ENCODE measurements around the gene PPFIA3. TPM values are rescaled to one million over a fixed set of nuclear protein-coding genes. Genes with fewer than 3 reads are reported as not detected.

PPFIA3 gene
- total RNA-seq, 1 experiment from 2014 or later, result 8.3 TPM

GRCh38 chr19:49194408-49194807 lies 75.1 kb downstream of the PPFIA3 start:
- H3K9me3 ChIP-seq (ENCODE audit: insufficient read depth, low read depth), result no peaks in the 10 kb centered on the region
- H4K20me1 ChIP-seq (ENCODE audit: insufficient read depth), result no peaks in the 10 kb centered on the region
- no peaks in the 10 kb centered on the region for H3K9me2 ChIP-seq (ENCODE audit: insufficient read depth)
- no peaks in the 10 kb centered on the region for H3K79me2 ChIP-seq (ENCODE audit: low read depth)
- H3K4me1 ChIP-seq (replicated peaks; ENCODE audit: insufficient read depth), result peaks cover 15% of the 10 kb centered on the region; the same call in 1 of the 2 replicates
- no peak overlapping the region for H3K4me3 ChIP-seq
- intact Hi-C loops (cut with micrococcal nuclease; ENCODE audit: unreplicated experiment), result no loop called here
- H3K27me3 ChIP-seq (ENCODE audit: insufficient read depth, low read depth), result no peaks in the 10 kb centered on the region
- no peak overlapping the region for H3K4me2 ChIP-seq
- no peak for DNase-seq
- TF ChIP-seq EZH2 (IDR thresholded peaks at IDR 0.05; ENCODE audit: low read depth), result no peak
- TF ChIP-seq, protein P1, sequence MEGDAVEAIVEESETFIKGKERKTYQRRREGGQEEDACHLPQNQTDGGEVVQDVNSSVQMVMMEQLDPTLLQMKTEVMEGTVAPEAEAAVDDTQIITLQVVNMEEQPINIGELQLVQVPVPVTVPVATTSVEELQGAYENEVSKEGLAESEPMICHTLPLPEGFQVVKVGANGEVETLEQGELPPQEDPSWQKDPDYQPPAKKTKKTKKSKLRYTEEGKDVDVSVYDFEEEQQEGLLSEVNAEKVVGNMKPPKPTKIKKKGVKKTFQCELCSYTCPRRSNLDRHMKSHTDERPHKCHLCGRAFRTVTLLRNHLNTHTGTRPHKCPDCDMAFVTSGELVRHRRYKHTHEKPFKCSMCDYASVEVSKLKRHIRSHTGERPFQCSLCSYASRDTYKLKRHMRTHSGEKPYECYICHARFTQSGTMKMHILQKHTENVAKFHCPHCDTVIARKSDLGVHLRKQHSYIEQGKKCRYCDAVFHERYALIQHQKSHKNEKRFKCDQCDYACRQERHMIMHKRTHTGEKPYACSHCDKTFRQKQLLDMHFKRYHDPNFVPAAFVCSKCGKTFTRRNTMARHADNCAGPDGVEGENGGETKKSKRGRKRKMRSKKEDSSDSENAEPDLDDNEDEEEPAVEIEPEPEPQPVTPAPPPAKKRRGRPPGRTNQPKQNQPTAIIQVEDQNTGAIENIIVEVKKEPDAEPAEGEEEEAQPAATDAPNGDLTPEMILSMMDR (conservative IDR thresholded peaks at IDR 0.05), result no peak
- peaks cover 19% of the 10 kb centered on the region for H3F3A ChIP-seq (ENCODE audit: insufficient read depth, low read depth)
- no peak overlapping the region for H2AFZ ChIP-seq
- CTCF ChIA-PET, result no interaction called here
- no peak overlapping the region for H3K27ac ChIP-seq
- H3K36me3 ChIP-seq (ENCODE audit: low read depth), result 0 out of 2 replicates have a peak, but pooled peaks cover 7% of the 10 kb centered on the region
- POLR2A ChIA-PET (ENCODE audit: unreplicated experiment), result no interaction called here
- BruUV-seq (replicated peaks), result no TSS peak

DNA sequence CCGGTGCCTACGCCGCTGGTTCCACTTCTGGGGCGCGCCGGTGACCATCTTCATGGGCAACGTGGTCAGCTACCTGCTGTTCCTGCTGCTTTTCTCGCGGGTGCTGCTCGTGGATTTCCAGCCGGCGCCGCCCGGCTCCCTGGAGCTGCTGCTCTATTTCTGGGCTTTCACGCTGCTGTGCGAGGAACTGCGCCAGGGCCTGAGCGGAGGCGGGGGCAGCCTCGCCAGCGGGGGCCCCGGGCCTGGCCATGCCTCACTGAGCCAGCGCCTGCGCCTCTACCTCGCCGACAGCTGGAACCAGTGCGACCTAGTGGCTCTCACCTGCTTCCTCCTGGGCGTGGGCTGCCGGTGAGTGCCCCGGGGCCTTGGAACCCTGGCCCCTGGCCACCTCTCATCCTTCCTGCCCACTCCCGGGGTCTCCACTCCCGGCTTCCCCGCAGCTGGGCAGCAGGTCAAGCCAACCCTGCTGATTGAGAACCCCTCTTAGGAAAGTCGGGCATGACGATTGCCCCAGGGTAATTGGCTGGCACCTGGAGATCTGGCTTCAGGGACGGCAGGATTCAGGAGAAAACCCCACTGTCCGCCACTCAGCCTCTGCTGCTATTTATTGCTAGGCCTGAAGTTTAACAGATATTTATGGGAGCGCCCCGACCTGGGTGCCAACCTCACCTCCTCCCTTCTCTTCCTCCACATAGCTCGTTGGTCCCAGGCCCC lies 77.3 kb downstream of the PPFIA3 start:
- DNase-seq, result no peak
- Histone ChIP-seq H3K27ac (no peak overlapping the region), H4K20me1 (ENCODE audit: insufficient read depth) (no peaks in the 10 kb centered on the region), H3K4me3 (no peak overlapping the region), H3K9me2 (ENCODE audit: insufficient read depth) (no peaks in the 10 kb centered on the region), H3K36me3 (ENCODE audit: low read depth) (peaks cover 3% of the 10 kb centered on the region; the same call in 1 of the 2 replicates), H2AFZ (no peak overlapping the region), H3K4me1 (replicated peaks; ENCODE audit: insufficient read depth) (peaks cover 19% of the 10 kb centered on the region; the same call in 1 of the 2 replicates), H3K79me2 (ENCODE audit: low read depth) (no peaks in the 10 kb centered on the region), H3F3A (ENCODE audit: insufficient read depth, low read depth) (peaks cover 33% of the 10 kb centered on the region), H3K4me2 (no peak overlapping the region), H3K9me3 (ENCODE audit: insufficient read depth, low read depth) (no peaks in the 10 kb centered on the region), H3K27me3 (ENCODE audit: insufficient read depth, low read depth) (no peaks in the 10 kb centered on the region)
- CTCF ChIA-PET, result interaction anchor here (0.6 kb wide), 1 partner anchor 13 kb away, joined by 4 read pairs; no protein-coding TSS in a partner anchor
- BruUV-seq (replicated peaks), result no TSS peak
- intact Hi-C loops (cut with micrococcal nuclease; ENCODE audit: unreplicated experiment), result loop anchor here (5.0 kb wide), 1 partner anchor 99 kb away; no protein-coding TSS in a partner anchor
- POLR2A ChIA-PET (ENCODE audit: unreplicated experiment), result no interaction called here
- TF ChIP-seq, protein P1 (conservative IDR thresholded peaks at IDR 0.05), result no peak
- no peak for TF ChIP-seq EZH2 (IDR thresholded peaks at IDR 0.05; ENCODE audit: low read depth)

- Histone ChIP-seq H3K9me3 (ENCODE audit: insufficient read depth, low read depth) (no peaks in the 10 kb centered on the region), H3F3A (ENCODE audit: insufficient read depth, low read depth) (peaks cover 50% of the 10 kb centered on the region), H3K27me3 (ENCODE audit: insufficient read depth, low read depth) (no peaks in the 10 kb centered on the region), H3K4me2 (no peak overlapping the region), H3K9me2 (ENCODE audit: insufficient read depth) (no peaks in the 10 kb centered on the region), H2AFZ (no peak overlapping the region), H3K4me1 (replicated peaks; ENCODE audit: insufficient read depth) (peaks cover 38% of the 10 kb centered on the region), H3K36me3 (ENCODE audit: low read depth) (peaks cover 9% of the 10 kb centered on the region; the same call in 1 of the 2 replicates), H3K4me3 (no peak overlapping the region), H3K79me2 (ENCODE audit: low read depth) (no peaks in the 10 kb centered on the region), H4K20me1 (ENCODE audit: insufficient read depth) (no peaks in the 10 kb centered on the region), H3K27ac (no peak overlapping the region)
- BruUV-seq (replicated peaks), result no TSS peak
- no peak for DNase-seq
- ChIA-PET CTCF (no interaction called here), POLR2A (ENCODE audit: unreplicated experiment) (no interaction called here)
- TF ChIP-seq, protein P1 (conservative IDR thresholded peaks at IDR 0.05), result no peak
- no peak for TF ChIP-seq EZH2 (IDR thresholded peaks at IDR 0.05; ENCODE audit: low read depth)
- intact Hi-C loops (cut with micrococcal nuclease; ENCODE audit: unreplicated experiment), result no loop called here
Measured at GRCh38 chr19:49200238-49200862, 81.0 kb downstream of the PPFIA3 start.

Other genes with a start within 250 kb of the PPFIA3 start
- 49.5 and 53.6 TPM in 2 replicates for gene PPP1R15A, start 247.1 kb upstream of the PPFIA3 start, total RNA-seq (2021)
- not detected in 2 replicates for gene TULP2, start 220.8 kb upstream of the PPFIA3 start, total RNA-seq (2021)
- gene NUCB1, start 219.2 kb upstream of the PPFIA3 start, total RNA-seq (2021), result 185 and 216 TPM in 2 replicates
- 2.0 and 2.4 TPM in 2 replicates for gene DHDH, start 185.8 kb upstream of the PPFIA3 start, total RNA-seq (2021)
- gene BAX, start 164.7 kb upstream of the PPFIA3 start, total RNA-seq (2021), result 140 and 198 TPM in 2 replicates
- gene FTL, start 154.2 kb upstream of the PPFIA3 start, total RNA-seq (2021), result 3,402 and 3,822 TPM in 2 replicates
- 47.5 and 54.2 TPM in 2 replicates for gene GYS1, start 126.2 kb upstream of the PPFIA3 start, total RNA-seq (2021)
- gene RUVBL2, start 125.7 kb upstream of the PPFIA3 start, total RNA-seq (2021), result 175 and 179 TPM in 2 replicates
- 1.6 and 3.5 TPM in 2 replicates for gene LHB, start 102.5 kb upstream of the PPFIA3 start, total RNA-seq (2021)
- gene CGB3, start 95.2 kb upstream of the PPFIA3 start, total RNA-seq (2021), result not detected in 2 replicates
- gene CGB2, start 87.7 kb upstream of the PPFIA3 start, total RNA-seq (2021), result not detected in 2 replicates
- gene CGB1, start 82.6 kb upstream of the PPFIA3 start, total RNA-seq (2021), result 0.83 TPM in 1 of 2 replicates, not detected in the other
- 1.1 and 1.9 TPM in 2 replicates for gene CGB5, start 75.7 kb upstream of the PPFIA3 start, total RNA-seq (2021)
- 1.0 and 5.3 TPM in 2 replicates for gene CGB8, start 70.4 kb upstream of the PPFIA3 start, total RNA-seq (2021)
- 4.8 and 6.8 TPM in 2 replicates for gene CGB7, start 61.8 kb upstream of the PPFIA3 start, total RNA-seq (2021)
- 14.0 and 18.6 TPM in 2 replicates for gene NTF4, start 54.7 kb upstream of the PPFIA3 start, total RNA-seq (2021)
- gene KCNA7, start 46.8 kb upstream of the PPFIA3 start, total RNA-seq (2021), result not detected in 2 replicates
- 151 and 199 TPM in 2 replicates for gene SNRNP70, start 34.1 kb upstream of the PPFIA3 start, total RNA-seq (2021)
- 6.5 and 7.0 TPM in 2 replicates for gene LIN7B, start 5.2 kb upstream of the PPFIA3 start, total RNA-seq (2021)
- gene C19orf73, start 401 bp upstream of the PPFIA3 start, total RNA-seq (2021), result 1.5 and 3.0 TPM in 2 replicates
- gene HRC, start 35.9 kb downstream of the PPFIA3 start, total RNA-seq (2021), result 0.50 TPM in 1 of 2 replicates, not detected in the other
- 43.8 and 62.3 TPM in 2 replicates for gene TRPM4, start 38.2 kb downstream of the PPFIA3 start, total RNA-seq (2021)
- 0.48 and 0.61 TPM in 2 replicates for gene SLC6A16, start 205.6 kb downstream of the PPFIA3 start, total RNA-seq (2021)
- gene CD37, start 215.9 kb downstream of the PPFIA3 start, total RNA-seq (2021), result not detected in 2 replicates
- 55.5 and 55.6 TPM in 2 replicates for gene TEAD2, start 242.9 kb downstream of the PPFIA3 start, total RNA-seq (2021)
- gene DKKL1, start 244.3 kb downstream of the PPFIA3 start, total RNA-seq (2021), result 0.85 TPM in 1 of 2 replicates, not detected in the other